CD4-positive, alpha-beta T cell treated with Interleukin-4 for 1 hour (primary cell): ENCODE data around the gene WDR86.

ENCODE experiments used
- DNase-seq, 2 donors: peaks; one replicate each; pipeline ENCODE4 v3.0.0-alpha.2; 2020 to 2022

Gene WDR86

DNA sequence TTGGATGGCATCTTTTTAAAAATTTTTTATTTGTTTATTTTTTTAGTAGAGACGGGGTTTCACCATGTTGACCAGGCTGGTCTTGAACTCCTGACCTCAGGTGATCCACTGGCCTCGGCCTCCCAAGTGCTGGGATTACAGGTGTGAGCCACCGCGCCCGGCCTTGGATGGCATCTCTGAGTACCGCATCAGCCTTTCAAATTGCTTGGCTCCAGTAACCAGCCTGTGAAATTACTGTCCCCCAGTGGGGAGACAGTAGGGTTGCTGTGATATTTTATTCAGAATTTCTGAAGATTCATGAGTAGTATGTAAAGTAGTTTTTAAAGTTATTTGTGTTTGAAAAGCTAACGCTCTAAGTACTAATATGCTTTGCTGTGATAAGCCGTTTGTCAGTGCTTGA is 67.0 kb downstream of the WDR86 start:
- peak in 1 of 2 donors; percentile 25 for DNase-seq

DNA sequence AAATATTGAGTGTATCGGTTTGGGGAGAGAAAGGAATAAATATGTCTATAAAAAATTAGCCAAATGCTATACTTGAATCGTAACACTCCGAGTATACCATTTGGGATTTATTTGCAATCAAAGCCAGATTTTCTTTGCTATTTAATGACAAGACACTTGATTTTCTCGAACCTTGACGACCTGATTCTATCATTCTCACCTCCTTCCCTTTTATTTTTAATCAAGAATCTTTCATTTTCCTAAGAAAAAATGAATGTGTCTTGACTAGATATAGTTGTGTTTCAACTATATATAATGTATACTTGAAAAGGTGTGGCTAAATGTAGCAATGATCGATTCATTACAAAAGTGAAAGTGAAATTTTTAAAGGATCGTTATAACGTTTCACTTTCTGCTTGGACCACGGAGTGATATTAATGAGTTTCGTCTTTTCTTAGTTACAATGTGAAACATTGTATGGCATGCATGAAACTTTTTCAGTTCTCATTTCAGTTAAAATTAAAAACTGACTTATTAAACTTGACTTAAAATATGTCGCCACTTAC is 67.7 kb downstream of the WDR86 start:
- peak in 1 of 2 donors; percentile 73 for DNase-seq

DNA sequence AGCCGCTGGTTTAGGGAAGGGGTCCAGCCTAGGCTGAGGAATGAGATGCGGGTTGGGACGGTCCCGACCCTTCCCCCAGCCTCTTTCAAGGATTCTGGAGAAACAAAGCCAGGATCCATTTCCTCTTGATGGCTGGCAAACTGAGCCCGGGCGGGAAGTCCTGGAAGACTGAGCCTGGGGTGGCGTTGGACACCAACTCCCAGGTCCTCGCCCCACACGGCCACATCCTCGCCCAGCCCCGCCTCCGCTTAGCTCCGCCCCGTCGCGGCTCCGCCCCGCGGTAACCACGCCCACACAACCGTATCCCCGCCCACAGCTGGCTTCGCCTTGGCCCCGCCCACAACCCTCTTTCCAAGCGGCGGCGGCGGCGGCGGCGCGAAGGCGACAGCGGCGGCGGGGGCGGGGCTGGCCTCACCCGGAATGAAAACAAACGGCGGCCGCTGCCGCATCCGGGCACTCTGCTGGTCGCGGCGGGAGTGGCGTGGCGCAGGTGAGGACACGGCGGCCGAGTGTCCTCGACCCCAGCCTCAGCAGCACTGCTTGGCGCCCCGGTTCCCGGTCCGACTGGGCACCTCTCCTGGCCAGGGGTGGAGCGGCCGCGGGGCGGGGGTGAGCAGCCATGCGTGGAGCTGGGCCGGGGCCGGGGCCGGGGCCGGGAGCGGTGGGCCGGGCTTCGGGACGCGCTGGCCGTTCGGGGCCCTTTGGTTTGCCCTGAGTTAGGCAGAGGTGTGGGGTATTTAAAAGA is 68.3 kb downstream of the WDR86 start, which contains the start of gene NUB1:
Gene NUB1 (plus strand): TSS at position 456 of the 745 bp plus-strand sequence. CDS start 3,538 bp downstream, outside the sequence.
- DNase-seq: peak; percentile 87 to 92

DNA sequence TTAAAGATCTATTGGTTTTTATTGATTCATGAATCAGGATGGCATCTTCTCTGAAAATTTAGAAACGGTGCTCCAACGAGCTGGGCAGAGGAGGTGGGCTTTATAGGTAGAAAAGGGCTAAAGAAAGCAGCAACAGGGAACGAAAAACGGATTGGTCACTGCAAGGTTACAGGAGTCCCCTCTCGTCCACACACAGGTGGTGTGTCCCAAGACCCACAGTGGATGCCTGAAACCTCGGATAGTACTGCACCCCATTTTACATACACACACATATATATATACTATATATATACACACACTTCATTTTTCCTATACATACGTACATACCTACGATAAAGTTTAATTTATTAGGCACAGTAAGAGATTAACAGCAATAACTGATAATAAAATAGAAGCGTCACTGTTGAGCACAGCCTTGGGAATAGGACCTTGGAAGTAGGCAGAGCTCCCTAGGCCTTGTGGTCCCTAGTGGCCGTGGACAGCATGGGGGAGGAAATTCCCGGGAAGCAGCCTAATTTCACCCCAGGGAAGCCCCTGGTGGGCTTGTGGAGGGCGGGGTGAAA is 69.0 kb downstream of the WDR86 start:
- peak in 1 of 2 donors; percentile 4 for DNase-seq

DNA sequence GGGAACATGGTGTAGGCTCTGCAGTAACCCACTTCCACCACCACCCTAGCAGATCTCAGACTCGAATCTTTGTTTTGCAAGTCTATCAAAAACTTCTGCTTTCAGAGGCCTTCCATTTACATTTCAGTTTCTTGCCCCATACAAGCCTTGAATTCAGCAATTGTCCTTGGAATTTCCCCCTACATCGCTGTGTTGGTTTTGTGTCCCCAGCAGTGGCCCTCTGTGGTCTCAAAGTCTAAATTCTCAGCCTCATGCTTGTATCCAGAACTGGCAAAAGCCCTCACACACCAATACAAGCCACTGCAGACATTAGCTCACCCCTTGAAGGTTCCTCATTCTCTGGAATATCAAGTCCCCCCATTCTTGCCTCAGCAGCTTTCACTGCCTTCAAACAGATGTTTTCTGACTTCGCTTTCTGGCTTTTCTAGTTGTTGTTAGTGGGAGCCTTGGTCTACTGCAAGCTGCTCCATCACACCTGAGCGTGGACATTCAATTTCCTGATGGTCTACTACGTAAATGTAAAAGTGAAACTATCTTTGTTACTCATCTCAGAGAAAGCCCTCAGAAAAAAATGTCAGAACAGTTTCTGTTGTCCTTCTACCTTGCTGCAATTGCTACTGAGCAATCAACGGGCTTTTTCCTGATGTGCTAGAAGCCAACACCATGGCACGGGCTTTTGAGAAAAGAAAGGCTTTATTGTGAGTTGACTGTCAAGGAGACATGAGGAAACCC is 70.0 kb downstream of the WDR86 start:
- DNase-seq: peak; percentile 24 to 52

DNA sequence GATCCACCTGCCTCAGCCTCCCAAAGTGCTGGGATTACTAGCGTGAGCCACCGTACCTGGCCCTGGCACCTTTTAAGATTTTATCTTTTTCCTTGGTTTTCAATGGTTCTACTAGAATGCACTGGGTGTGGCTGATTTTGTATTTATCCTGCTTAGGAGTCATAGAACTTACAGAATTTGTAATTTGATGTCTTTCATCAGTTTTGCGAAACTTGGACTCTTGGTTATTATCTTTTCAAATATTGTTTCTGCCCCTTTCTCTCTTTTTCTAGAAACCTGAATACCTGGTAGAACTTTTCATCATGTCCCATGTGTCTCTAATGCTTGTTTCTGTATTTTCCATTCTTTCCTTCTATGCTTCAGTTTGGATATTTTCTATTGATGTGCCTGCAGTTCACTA is 71.0 kb downstream of the WDR86 start:
- no peak for DNase-seq

DNA sequence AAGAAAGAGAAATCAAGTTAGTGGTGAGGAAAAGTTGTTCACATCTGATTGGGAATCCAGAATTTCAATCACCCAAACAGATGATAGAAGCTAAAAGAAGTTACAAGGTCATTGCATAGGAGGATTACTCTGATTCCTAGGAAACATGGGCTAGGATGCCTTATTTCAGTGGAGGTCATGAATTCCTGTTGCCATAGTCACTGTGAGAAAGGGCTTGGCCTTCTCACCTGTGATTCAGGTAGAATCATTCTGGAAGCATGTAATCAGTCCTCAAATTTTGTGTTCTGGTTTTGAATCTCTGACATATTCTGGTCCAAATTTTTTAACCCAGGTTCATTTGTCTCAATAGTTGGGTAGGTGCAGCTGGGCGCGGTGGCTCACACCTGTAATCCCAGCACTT is 72.5 kb downstream of the WDR86 start:
- DNase-seq: no peak

DNA sequence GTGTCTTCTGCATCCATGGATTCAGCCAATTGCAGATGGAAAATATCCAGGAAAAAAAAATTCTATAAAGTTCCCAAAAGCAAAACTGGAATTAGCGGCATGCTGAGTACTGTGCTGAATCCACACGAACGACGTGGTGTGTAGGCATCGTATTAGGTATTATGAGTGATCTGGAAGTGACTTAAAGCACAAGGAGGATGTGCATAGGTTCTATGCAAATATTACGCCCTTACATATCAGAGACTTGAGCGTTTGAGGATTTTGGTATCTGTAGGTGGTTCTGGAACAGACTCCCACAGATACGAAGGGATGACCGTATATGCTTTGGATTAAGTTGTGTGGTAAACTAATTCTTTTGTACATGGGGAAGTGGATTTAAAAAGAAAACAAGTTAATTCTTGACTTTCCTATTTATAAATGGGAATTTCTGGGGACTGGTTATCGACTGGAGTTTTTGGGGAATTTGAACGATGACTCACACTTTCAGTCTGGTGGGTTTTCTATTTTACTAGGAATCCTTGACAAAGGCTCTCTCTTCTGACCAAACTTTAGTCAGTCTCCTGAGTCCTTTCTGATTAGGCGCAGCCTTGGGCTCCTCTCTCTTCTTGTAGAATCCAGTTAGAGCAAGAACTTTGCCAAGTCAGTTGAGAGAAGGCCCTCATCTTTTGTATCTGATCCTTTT is 73.7 kb downstream of the WDR86 start:
- no peak for DNase-seq

DNA sequence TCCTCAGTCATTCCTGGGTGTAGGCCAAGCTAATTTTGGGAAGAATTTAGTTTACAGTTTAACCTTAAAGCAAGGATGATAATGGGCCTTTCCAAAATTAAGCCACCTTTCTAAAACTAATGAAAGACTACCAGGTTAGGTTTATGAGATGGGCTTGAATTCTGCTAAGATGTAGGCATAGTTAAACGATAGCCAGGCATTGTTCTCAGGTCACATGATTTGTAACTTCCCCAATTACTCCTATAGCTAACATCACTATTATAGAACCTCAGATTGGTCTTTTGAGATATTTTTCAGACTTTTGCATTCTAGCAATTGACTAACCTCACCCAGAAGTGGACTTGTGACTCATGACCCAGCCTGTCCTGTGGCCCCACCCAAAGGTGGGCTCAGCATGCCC is 75.2 kb downstream of the WDR86 start:
- DNase-seq: no peak
